Muscle of leg (tissue), 11 donors: ENCODE data around the gene RASGRP2. TPM values are rescaled to one million over a fixed set of nuclear protein-coding genes. Genes with fewer than 3 reads are reported as not detected.
A peak's percentile ranks its signal among the peaks of the same experiment; 100 is the strongest.

ENCODE experiments used
- DNase-seq: peaks from one replicate; pipeline ENCODE4 v3.0.0; 2013
- H3K27ac ChIP-seq: one replicate; pipeline ENCODE4 v1.5.1; 2013; ENCODE audit warnings: mild to moderate bottlenecking, low read length, control low read depth
- H3K27me3 ChIP-seq: one replicate; pipeline ENCODE4 v1.6.1; 2013; ENCODE audit warnings: low read length; ENCODE audit not compliant: control insufficient read depth, insufficient read depth
- H3K36me3 ChIP-seq: one replicate; pipeline ENCODE4 v1.6.1; 2013; ENCODE audit warnings: low read length; ENCODE audit not compliant: control insufficient read depth, insufficient read depth
- H3K4me1 ChIP-seq: one replicate; pipeline ENCODE4 v1.6.1; 2013; ENCODE audit warnings: low read length; ENCODE audit not compliant: control insufficient read depth, insufficient read depth
- H3K4me3 ChIP-seq: one replicate; pipeline ENCODE4 v1.5.1; 2013; ENCODE audit warnings: low read length, control low read depth
- H3K9me3 ChIP-seq: replicated peaks from 2 replicates; pipeline ENCODE4 v1.6.1; 2013; ENCODE audit warnings: low read depth, low read length; ENCODE audit not compliant: control insufficient read depth
- WGBS: methylation state at CpG from one replicate; pipeline ENCODE4 v1.1.5; 2013; ENCODE audit warnings: missing lambda C conversion rate; ENCODE audit not compliant: insufficient coverage; 5-methylcytosine and 5-hydroxymethylcytosine counted together
- polyA plus RNA-seq, 8 donors: library from polyadenylated mRNA; unstranded; fragments of 120-200 nt; gene quantifications; one replicate each; pipeline versions ENCODE4 v1.2.1 to v1.2.3, GENCODE V29; 2013; ENCODE audit warnings: inconsistent platforms in 1 of 8, low replicate concordance in 1 of 8; ENCODE audit not compliant: insufficient read length in 8 of 8, insufficient read depth in 1 of 8
- total RNA-seq: library from RNA; stranded (reverse); fragments of 120-200 nt; gene quantifications from one replicate; pipeline ENCODE4 v1.2.4, GENCODE V29; 2013

RASGRP2 gene
- total and polyA plus RNA-seq, 9 donors: 15.4 to 45.9 (median 33.7) TPM

DNA sequence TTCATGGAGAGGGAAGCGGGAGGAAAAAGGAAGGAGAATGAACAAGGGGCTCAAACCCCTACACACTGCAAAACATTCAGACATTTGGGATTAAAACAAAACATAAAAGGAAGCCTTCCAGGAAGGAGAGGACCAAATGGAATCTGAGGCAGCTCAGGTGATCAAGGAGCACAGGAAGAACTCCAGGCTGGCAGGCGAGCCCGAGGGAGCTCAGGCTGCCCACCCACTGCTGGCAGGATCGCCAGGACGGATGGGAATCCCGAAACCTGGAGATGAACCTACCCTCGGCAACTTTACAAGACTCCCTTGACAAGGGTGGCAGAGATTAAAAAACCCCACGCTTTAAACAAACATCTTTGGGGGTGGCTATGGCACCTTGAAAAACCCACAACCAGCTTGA is 20.8 kb upstream of the RASGRP2 start:
- no peaks in the 10 kb centered on the region for H3K27me3 ChIP-seq
- peaks cover 43% of the 10 kb centered on the region for H3K4me1 ChIP-seq
- 75% methylated on average over 2 of the region's 8 CpGs for WGBS
- H3K27ac ChIP-seq: no peak overlapping the region
- H3K36me3 ChIP-seq: peaks cover 74% of the 10 kb centered on the region
- DNase-seq: no peak
- H3K9me3 ChIP-seq: no peaks in the 10 kb centered on the region
- no peak overlapping the region for H3K4me3 ChIP-seq

DNA sequence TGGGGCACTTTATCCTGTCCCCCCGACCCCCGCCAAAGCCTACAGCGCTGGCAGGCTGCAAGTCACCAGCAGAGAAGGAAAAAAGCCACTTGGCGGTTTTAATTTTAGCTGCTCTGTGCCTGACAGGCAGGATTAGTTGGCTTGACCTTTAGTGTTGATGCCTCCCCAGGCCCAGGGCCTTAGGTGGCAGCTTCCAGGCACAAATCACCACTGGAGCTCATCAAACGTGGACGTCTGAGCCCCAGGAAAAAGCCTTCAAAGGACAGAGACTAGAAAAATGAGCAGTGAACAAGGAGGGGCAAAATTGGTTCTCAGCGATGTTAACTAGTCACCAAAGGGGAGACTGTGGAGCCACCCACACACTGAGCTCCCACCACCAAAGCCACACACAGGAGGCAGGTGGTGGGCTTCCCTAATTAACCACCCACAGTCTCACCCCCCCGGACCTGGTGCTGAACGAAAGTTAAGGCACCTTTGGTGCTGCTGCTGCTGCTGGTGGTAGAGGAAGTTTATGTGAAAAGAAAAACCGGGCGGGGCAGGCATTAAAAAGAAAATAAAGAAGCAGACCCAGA is 20.2 kb upstream of the RASGRP2 start:
- Histone ChIP-seq H3K36me3 (peaks cover 68% of the 10 kb centered on the region), H3K27ac (peak overlapping the region; percentile 42), H3K4me1 (peaks cover 49% of the 10 kb centered on the region), H3K9me3 (no peaks in the 10 kb centered on the region), H3K4me3 (no peak overlapping the region), H3K27me3 (no peaks in the 10 kb centered on the region)
- 74% methylated on average over 5 of the region's 11 CpGs for WGBS
- no peak for DNase-seq

DNA sequence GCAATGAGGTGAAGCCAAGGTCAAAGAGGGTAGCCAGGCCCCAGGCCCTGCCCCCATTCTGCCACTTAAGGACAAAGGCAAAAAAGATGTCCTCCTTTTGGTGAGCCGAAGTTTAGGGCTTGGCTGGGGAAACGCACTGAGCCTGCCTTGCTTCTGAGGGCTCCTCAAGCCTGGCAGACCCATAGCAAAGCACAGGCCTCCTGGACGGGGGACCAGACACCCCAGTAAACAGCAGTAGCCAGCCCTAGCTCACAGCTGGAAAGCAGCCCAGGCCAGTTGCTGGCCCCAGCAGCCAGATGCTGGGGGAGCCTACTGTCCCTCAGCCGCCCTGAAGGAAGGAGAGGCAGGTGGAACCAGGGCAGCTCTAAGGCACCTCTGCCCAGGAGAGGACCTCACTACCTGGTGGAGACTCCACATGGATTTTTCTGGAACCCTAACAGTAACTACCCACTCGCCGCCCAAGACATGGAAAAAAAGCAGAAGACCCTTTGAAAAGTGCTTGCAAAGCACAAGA is 19.6 kb upstream of the RASGRP2 start:
- Histone ChIP-seq H3K4me3 (no peak overlapping the region), H3K9me3 (no peaks in the 10 kb centered on the region), H3K27me3 (no peaks in the 10 kb centered on the region), H3K27ac (peak overlapping the region; percentile 62), H3K4me1 (peaks cover 54% of the 10 kb centered on the region), H3K36me3 (peaks cover 62% of the 10 kb centered on the region)
- 29% methylated on average over 6 of the region's 6 CpGs for WGBS
- DNase-seq: no peak

DNA sequence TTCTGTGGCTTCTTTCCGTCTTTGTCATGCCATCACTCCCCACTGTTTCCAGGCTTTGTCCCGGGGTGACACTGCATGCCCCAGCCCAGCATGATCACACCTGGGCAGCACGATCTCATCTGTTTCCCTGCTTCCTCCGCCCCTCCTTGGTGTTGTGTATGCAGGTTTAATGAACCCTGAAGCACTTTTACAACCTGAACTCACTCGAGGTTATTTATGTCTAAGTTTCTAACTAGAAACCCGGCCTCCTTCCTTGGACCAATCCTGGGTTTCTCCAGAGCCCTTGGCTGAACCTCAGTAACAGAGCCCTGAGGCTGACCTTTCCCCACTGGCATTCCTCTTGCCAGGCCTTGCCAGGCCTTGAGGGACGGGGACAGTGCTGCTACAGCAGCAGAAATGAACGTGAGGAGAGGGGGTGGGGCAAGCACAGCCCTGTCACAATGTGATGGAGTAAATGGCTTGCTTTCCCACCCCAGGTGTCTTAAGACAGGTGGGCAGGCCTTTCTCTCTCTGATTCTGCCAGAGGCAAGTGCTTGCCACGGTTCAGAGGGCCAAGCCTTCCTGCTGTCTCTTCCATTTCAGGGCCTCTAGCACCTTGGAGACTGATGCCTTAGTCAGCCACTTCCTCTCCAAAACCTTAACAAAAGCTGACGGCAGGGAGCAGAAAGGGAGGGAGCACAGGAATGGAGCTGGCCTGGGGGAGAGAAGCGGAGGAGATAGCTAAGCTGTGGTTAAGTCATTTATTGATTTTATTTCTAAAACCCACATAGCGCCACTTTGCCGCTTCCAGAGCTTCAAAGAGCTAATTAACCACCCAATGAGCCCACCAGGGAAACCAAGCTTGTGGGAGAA is 19.0 kb upstream of the RASGRP2 start:
- WGBS: 19% methylated on average over 6 of the region's 13 CpGs
- DNase-seq: peak; percentile 58
- H3K4me3 ChIP-seq: no peak overlapping the region

DNA sequence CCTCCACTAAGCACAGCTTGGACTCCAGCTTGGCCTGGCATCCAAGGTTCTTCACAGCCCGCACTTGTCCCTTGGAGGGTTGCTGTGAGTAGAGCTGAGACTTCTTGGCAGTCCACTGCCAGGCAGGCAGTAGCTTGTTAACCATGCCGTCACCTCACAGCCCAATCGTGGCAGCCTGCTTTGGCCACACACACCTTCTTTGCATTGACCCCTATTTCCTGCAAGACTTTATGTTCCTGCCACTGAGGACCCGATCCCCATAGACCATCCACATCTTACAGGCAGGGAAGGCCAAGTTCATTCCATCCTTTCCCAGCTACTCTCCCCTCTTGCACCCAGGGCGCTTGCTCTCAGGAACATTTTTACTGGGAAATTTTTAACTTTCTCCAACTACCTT is 18.3 kb upstream of the RASGRP2 start:
- Histone ChIP-seq H3K9me3 (no peaks in the 10 kb centered on the region), H3K4me3 (no peak overlapping the region), H3K36me3 (peaks cover 57% of the 10 kb centered on the region), H3K4me1 (peaks cover 67% of the 10 kb centered on the region), H3K27ac (peak overlapping the region; percentile 62), H3K27me3 (no peaks in the 10 kb centered on the region)
- WGBS: 42% methylated on average over 5 of the region's 5 CpGs
- no peak for DNase-seq

More for the DNA sequence above, 19.0 kb upstream of the RASGRP2 start:
- Histone ChIP-seq H3K27me3 (no peaks in the 10 kb centered on the region), H3K4me1 (peaks cover 61% of the 10 kb centered on the region), H3K27ac (peak overlapping the region; percentile 62), H3K9me3 (no peaks in the 10 kb centered on the region), H3K36me3 (peaks cover 58% of the 10 kb centered on the region)

DNA sequence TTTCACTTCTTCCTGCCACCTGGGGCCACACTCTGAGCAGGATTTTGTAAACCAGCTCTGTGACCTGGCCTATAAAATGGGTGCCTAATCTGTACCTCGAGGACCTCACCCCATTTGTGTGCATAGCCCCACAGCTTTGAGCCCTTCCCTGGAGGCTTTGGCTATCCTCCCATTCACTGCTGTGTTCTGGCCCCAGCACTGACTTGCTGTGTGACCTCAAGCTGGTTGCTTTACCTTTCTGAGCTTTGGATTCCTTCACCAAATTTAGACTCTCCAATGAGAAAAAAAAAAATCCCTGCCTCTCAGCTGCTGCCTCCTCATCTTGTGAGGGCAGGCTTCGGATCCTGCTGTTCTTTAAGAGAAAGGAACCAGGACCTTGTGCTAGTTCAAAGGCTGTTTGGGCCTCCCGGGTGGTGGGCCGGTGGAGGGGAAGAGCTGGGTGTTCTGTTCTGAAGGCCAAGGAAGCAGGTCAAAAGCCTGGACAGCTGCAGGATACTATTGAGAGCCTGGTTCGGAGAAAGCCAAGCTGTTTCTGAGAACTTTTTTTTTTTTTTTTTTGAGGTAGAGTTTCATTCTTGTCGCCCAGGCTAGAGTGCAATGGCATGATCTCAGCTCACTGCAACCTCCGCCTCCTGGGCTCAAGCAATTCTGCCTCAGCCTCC is 16.9 kb upstream of the RASGRP2 start:
- 45% methylated on average over 4 of the region's 7 CpGs for WGBS
- Histone ChIP-seq H3K27me3 (no peaks in the 10 kb centered on the region), H3K4me3 (no peak overlapping the region), H3K4me1 (peaks cover 67% of the 10 kb centered on the region), H3K36me3 (peaks cover 56% of the 10 kb centered on the region), H3K27ac (peak overlapping the region; percentile 95), H3K9me3 (no peaks in the 10 kb centered on the region)
- peak; percentile 54 for DNase-seq

DNA sequence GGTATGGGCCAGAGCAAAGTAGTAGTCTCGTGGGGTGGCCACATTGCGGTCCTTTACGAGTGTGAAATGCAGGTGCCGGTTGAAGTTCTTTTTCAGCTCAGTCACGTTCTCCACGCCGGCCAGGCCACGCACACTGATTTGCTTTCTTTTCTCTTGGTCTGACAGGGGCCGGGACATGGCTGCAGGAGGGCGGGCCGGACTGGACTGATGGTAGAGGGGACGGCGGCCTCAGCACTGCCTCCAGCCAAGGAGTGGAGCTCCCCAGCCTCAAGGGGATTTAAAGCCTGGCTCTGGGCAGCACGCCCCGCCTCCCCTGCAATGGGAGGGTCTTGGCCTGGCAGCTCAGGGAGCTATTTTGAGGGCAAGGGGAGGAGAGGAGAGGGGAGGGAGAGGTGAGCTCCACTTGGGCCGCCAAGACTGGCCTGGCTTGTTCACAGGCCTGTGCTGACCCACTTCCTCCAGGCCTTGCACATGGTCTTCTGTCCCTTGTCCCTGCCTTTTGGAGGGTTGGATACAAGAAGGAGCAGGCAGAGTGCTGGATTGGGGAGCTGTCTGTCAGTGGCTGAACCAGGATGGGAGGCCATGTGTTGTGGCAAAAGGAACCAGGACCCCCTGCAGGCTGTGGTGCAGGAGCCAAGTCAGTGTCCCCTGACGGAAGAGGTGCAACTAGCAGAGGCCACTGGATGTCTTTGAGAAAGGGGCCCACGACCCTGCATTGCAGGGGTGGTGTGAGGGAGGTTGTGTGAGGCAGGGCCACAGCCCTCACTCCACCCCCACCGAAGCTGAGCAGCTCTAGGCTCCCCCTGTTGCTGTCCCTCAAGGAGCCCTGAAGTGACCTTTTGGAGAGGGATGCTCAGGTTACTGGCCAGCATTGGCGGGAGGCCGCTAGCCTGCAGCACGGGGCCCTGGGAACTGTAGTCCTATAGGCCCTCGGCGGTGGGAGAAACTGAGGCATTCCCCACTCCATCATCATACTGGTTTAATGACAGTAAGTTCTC is 16.1 kb upstream of the RASGRP2 start, which contains the start of gene PYGM:
Gene PYGM (minus strand): TSS at position 253 of the 998 bp plus-strand sequence. CDS start 76 bp downstream, at position 177.
- H3K27me3 ChIP-seq: no peaks in the 10 kb centered on the region
- peak within 1 kb of the TSS; percentile 41 for H3K4me3 ChIP-seq
- peak within 1 kb of the TSS; percentile 95 for H3K27ac ChIP-seq
- H3K4me1 ChIP-seq: peaks cover 67% of the 10 kb centered on the region
- H3K9me3 ChIP-seq: no peaks in the 10 kb centered on the region
- peaks cover 56% of the 10 kb centered on the region for H3K36me3 ChIP-seq
- WGBS: 11% methylated on average over 16 of the region's 24 CpGs
- DNase-seq: peak; percentile 96

DNA sequence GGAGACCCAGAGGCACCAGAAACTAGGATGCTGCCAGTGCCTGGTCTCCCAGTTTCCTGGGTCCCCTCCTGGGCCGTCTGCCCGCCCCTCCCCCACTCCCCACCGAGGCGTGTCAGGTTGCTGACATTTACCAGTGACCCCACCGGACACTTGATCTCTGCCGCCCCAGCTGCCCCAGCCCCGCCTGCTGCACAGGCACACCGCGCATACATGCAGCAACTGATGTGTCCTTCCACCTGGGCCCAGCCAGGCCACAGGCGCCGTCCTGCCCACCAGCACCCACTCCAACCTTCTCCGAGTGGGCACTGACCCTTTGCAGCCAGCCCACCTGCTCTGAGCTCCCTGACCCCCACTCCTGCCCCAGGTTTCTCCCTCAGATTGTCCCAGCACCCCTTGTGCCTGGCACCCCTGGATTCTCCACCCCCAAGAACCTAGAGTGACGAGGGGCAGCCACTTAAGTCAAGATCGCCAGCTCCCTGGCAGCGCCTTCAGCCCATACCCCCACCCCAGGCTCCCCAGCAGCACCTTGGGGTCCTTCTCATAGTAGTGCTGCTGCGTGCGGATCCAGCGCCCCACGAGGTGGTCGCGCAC is 15.3 kb upstream of the RASGRP2 start:
- Histone ChIP-seq H3K27ac (peak overlapping the region; percentile 95), H3K36me3 (peaks cover 54% of the 10 kb centered on the region), H3K4me3 (peak overlapping the region; percentile 41), H3K9me3 (no peaks in the 10 kb centered on the region), H3K27me3 (no peaks in the 10 kb centered on the region), H3K4me1 (peaks cover 66% of the 10 kb centered on the region)
- WGBS: 40% methylated on average over 18 of the region's 21 CpGs
- peak; percentile 50 for DNase-seq
